Keratinocyte (primary cell): Measurements from ENCODE around the gene MAX.

Source experiments
- EZH2 ChIP-seq: IDR thresholded peaks from one replicate; pipeline ENCODE4 v1.6.1; 2012; ENCODE audit warnings: inconsistent platforms, mild to moderate bottlenecking, low read length, moderate library complexity
- TF ChIP-seq, protein P1 (sequence below), 3 experiments: IDR thresholded peaks in 1 of 3; conservative IDR thresholded peaks in 1 of 3; optimal IDR thresholded peaks in 1 of 3; 2 replicates in 2 of 3; 3 replicates in 1 of 3; pipeline versions ENCODE3 to v1.5.1; 2011; ENCODE audit warnings: low read length in 3 of 3, mild to moderate bottlenecking in 3 of 3, moderate library complexity in 2 of 3, control low read depth in 1 of 3, inconsistent platforms in 1 of 3; ENCODE audit not compliant: insufficient read depth in 2 of 3; ENCODE audit errors: extremely low read depth in 1 of 3

DNA sequence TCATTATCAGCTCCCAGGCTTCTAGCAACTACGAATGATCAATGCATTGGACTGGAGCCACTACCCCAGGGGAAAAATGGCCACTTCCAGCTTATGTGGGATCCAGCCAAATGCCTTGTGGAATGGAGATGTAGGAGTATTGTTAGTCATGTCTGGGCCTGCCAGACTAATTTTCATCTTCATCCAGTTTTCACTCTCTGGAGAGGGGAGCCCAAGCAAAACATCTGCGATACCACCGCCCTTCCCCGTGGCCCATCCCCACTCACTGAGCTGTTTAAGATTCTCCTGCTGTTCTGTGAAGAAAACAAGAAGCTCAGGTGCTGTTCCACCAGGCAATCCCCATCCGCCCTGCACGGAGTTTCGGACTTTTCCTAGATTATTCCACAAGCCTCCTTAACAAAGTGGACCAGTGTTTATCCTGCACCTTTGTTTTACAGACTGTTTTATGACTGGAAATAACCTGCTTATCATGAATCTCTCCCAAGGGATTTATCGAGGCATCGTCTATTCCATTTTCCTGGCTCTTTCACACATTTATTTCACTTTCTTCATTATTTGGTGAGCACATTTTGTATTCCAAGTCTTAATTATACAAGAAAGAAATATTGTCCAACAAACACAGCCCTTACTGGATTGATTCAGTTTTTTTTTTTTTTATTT lies 35.5 kb upstream of the MAX start:
- TF ChIP-seq, protein P1, sequence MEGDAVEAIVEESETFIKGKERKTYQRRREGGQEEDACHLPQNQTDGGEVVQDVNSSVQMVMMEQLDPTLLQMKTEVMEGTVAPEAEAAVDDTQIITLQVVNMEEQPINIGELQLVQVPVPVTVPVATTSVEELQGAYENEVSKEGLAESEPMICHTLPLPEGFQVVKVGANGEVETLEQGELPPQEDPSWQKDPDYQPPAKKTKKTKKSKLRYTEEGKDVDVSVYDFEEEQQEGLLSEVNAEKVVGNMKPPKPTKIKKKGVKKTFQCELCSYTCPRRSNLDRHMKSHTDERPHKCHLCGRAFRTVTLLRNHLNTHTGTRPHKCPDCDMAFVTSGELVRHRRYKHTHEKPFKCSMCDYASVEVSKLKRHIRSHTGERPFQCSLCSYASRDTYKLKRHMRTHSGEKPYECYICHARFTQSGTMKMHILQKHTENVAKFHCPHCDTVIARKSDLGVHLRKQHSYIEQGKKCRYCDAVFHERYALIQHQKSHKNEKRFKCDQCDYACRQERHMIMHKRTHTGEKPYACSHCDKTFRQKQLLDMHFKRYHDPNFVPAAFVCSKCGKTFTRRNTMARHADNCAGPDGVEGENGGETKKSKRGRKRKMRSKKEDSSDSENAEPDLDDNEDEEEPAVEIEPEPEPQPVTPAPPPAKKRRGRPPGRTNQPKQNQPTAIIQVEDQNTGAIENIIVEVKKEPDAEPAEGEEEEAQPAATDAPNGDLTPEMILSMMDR (optimal IDR thresholded peaks at IDR 0.05 in 1 of 3, IDR thresholded peaks at IDR 0.05 in 1 of 3, conservative IDR thresholded peaks at IDR 0.05 in 1 of 3; ENCODE audit: extremely low read depth in 1 of 3, insufficient read depth in 2 of 3, low read length in 3 of 3): no peak
- no peak for TF ChIP-seq EZH2
